ENCODE results near the gene SLC5A4. TPM values are rescaled to one million over a fixed set of nuclear protein-coding genes. Genes with fewer than 3 reads are reported as not detected.

SLC5A4 gene
- polyA plus RNA-seq, 1 donor (not counting 4 experiments of a cell fraction or from before 2014, with no cell fraction given), result not detected

GRCh38 chr22:32240461-32240860 is 14.7 kb downstream of the SLC5A4 start:
- H2AFZ ChIP-seq (ENCODE audit: control insufficient read depth, low read length), result no peak overlapping the region
- no peaks in the 10 kb centered on the region for H3K27me3 ChIP-seq (ENCODE audit: control insufficient read depth, extremely low read depth, insufficient read depth, low read length)
- H3K4me2 ChIP-seq (ENCODE audit: control insufficient read depth, extremely low read depth, insufficient read depth, low read depth, low read length), result no peak overlapping the region
- dilution Hi-C loops (cut with MboI; ENCODE audit: extremely low pct_ligation_motif_present, low sequenced_read_pairs), result no loop called here
- no peaks in the 10 kb centered on the region for H3K36me3 ChIP-seq (ENCODE audit: control insufficient read depth in 2 of 2, extremely low read depth in 1 of 2, insufficient read depth in 2 of 2, low read length in 2 of 2)
- TF ChIP-seq EZH2 (IDR thresholded peaks at IDR 0.05; ENCODE audit: low read length), result no peak
- TF ChIP-seq, protein P1, sequence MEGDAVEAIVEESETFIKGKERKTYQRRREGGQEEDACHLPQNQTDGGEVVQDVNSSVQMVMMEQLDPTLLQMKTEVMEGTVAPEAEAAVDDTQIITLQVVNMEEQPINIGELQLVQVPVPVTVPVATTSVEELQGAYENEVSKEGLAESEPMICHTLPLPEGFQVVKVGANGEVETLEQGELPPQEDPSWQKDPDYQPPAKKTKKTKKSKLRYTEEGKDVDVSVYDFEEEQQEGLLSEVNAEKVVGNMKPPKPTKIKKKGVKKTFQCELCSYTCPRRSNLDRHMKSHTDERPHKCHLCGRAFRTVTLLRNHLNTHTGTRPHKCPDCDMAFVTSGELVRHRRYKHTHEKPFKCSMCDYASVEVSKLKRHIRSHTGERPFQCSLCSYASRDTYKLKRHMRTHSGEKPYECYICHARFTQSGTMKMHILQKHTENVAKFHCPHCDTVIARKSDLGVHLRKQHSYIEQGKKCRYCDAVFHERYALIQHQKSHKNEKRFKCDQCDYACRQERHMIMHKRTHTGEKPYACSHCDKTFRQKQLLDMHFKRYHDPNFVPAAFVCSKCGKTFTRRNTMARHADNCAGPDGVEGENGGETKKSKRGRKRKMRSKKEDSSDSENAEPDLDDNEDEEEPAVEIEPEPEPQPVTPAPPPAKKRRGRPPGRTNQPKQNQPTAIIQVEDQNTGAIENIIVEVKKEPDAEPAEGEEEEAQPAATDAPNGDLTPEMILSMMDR (optimal IDR thresholded peaks at IDR 0.05 in 1 of 3, IDR thresholded peaks at IDR 0.05 in 1 of 3, conservative IDR thresholded peaks at IDR 0.05 in 1 of 3; ENCODE audit: extremely low read depth in 1 of 3, insufficient read depth in 2 of 3, low read length in 3 of 3), result no peak
- no peak overlapping the region for H3K4me3 ChIP-seq (ENCODE audit: control insufficient read depth in 2 of 3, extremely low read depth in 1 of 3, insufficient read depth in 2 of 3, low read depth in 1 of 3, low read length in 3 of 3)
- no peak overlapping the region for H3K27ac ChIP-seq (ENCODE audit: control insufficient read depth, insufficient read depth, low read length)
- H3K9me1 ChIP-seq (ENCODE audit: control insufficient read depth, extremely low read depth, insufficient read depth, low read length), result no peaks in the 10 kb centered on the region
- H4K20me1 ChIP-seq (ENCODE audit: control insufficient read depth, extremely low read depth, insufficient read depth, low read length), result no peaks in the 10 kb centered on the region
- no peak for FAIRE-seq
- H3K9me3 ChIP-seq (ENCODE audit: control insufficient read depth, low read depth, low read length), result no peaks in the 10 kb centered on the region
- DNase-seq (ENCODE audit: low read depth, low spot score), result no peak
- no peaks in the 10 kb centered on the region for H3K4me1 ChIP-seq (ENCODE audit: control insufficient read depth, extremely low read depth, insufficient read depth, low read length)
- H3K79me2 ChIP-seq (ENCODE audit: control insufficient read depth, insufficient read depth, low read length), result no peaks in the 10 kb centered on the region
- no peak overlapping the region for H3K9ac ChIP-seq (ENCODE audit: control insufficient read depth, extremely low read depth, insufficient read depth, low read length)

DNA sequence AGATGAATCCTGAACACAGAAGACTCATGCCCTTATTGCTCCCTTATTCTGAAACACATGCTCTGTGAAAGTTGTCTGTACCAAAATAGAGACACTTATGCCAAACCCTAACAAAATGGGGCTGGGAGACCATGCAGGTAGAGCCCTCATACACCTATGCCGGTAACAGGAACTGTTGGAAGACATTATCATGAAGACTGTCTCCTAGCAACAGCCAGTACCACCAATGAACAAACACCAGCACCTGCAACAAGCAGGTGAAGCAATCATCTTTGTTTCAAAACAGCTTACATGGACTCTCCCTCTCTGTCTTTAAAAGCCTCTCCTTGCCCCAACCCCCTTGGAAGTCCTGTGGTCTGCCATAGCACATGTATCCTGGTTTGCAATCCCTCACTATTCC is 17.2 kb downstream of the SLC5A4 start:
- Histone ChIP-seq H3K27me3 (ENCODE audit: control insufficient read depth, extremely low read depth, insufficient read depth, low read length) (no peaks in the 10 kb centered on the region), H3K4me1 (ENCODE audit: control insufficient read depth, extremely low read depth, insufficient read depth, low read length) (no peaks in the 10 kb centered on the region), H3K4me2 (ENCODE audit: control insufficient read depth, extremely low read depth, insufficient read depth, low read depth, low read length) (no peak overlapping the region), H3K36me3 (ENCODE audit: control insufficient read depth in 2 of 2, extremely low read depth in 1 of 2, insufficient read depth in 2 of 2, low read length in 2 of 2) (no peaks in the 10 kb centered on the region), H3K27ac (ENCODE audit: control insufficient read depth, insufficient read depth, low read length) (no peak overlapping the region), H2AFZ (ENCODE audit: control insufficient read depth, low read length) (no peak overlapping the region), H3K79me2 (ENCODE audit: control insufficient read depth, insufficient read depth, low read length) (no peaks in the 10 kb centered on the region), H3K9me1 (ENCODE audit: control insufficient read depth, extremely low read depth, insufficient read depth, low read length) (no peaks in the 10 kb centered on the region), H4K20me1 (ENCODE audit: control insufficient read depth, extremely low read depth, insufficient read depth, low read length) (no peaks in the 10 kb centered on the region), H3K9me3 (ENCODE audit: control insufficient read depth, low read depth, low read length) (no peaks in the 10 kb centered on the region), H3K4me3 (ENCODE audit: control insufficient read depth in 2 of 3, extremely low read depth in 1 of 3, insufficient read depth in 2 of 3, low read depth in 1 of 3, low read length in 3 of 3) (no peak overlapping the region), H3K9ac (ENCODE audit: control insufficient read depth, extremely low read depth, insufficient read depth, low read length) (no peak overlapping the region)
- no peak for FAIRE-seq
- dilution Hi-C loops (cut with MboI; ENCODE audit: extremely low pct_ligation_motif_present, low sequenced_read_pairs), result no loop called here
- no peak for DNase-seq (ENCODE audit: low read depth, low spot score)
- TF ChIP-seq, protein P1 (optimal IDR thresholded peaks at IDR 0.05 in 1 of 3, IDR thresholded peaks at IDR 0.05 in 1 of 3, conservative IDR thresholded peaks at IDR 0.05 in 1 of 3; ENCODE audit: extremely low read depth in 1 of 3, insufficient read depth in 2 of 3, low read length in 3 of 3), result no peak
- TF ChIP-seq EZH2 (IDR thresholded peaks at IDR 0.05; ENCODE audit: low read length), result no peak
